ENCODE results near the gene CASP2.

CASP2 gene

DNA sequence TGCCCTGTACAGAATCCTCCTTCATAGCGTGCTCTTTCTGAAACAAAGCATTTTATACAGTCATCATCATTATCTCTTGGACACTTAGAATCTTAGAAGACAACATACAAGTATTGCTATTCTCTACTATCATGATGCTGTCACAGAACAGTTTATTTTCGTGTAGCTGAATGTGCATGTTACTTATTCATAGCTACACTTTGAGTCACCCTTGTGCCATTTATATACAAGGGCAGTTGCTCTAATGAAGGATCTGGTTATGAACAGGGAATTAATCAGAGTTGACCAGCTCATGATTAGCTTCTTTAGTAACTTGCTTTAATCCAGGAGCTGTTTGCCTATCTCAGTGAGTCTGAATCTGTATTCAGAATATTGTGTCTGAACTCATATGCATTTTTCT is 11.2 kb downstream of the CASP2 start:
- DNase-seq, result no peak

DNA sequence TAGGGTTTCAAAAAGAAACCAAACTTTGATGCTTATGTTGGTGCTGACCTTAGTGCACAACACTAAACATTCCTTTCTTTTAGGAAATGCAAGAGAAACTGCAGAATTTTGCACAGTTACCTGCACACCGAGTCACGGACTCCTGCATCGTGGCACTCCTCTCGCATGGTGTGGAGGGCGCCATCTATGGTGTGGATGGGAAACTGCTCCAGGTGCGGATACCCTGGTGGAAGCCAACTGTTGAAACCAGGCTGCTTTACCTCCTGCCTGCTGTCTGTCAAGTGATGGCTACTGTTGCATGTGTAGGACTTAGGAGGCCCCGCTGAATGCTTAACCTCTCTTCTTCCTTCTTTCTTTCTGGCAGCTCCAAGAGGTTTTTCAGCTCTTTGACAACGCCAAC is 11.7 kb downstream of the CASP2 start:
- DNase-seq, result peak; percentile 69

DNA sequence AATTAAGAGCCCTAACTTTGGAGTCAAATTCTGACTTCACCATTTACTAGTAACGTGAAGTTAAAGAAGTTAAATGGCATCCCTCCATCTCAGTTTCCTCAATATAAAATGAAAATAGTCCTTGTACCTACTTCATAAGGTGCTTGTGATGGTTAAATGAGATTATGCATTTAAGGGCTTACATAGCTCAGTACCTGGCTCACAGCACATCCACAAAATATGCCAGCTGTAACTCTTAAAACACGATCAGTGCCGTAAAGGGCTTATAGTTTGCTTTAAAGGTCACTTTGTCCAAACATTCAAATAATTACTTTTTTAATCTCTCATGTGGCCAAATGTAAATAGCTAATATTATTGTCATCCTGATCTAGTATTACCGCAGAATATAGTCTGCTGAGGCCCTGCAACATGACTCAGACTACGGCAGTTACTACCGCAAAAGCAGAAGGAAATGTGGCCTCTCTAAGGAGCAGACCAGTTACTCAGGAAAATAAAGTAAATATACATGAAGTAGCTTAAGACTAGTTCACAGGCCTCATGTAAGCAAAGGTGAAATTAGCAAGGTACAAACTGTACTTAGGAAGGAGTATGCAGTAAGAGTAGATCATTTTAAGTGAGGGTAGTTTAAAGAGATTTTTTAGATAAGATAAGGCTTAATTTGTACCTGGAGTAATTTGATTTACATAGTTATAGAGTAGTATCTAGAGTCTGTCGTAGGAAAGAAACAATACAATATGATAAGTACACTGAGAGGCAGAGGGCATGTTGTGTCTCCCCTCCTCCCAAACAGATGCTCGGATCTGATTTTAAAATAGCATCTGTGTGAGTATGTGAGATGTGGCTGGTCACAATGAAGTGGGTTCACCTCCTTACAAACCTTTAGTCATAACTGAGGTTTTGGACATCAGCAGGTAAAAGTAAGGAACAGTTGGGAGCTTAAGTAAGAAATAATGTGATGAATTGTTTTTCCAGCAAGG is 13.1 kb downstream of the CASP2 start:
- no peak for DNase-seq

DNA sequence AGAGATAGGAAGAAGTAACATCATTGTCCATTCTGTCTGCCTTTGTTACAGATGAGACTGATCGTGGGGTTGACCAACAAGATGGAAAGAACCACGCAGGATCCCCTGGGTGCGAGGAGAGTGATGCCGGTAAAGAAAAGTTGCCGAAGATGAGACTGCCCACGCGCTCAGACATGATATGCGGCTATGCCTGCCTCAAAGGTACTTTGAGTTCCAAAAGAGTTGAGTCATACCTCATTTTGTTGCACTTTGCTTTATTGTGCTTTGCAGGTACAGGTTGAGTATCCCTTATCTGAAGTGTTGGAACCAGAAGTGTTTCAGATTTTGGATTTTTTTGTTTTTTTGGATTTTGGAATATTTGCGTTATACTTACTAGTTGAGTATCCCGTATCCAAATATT is 15.6 kb downstream of the CASP2 start:
- peak; percentile 24 for DNase-seq

DNA sequence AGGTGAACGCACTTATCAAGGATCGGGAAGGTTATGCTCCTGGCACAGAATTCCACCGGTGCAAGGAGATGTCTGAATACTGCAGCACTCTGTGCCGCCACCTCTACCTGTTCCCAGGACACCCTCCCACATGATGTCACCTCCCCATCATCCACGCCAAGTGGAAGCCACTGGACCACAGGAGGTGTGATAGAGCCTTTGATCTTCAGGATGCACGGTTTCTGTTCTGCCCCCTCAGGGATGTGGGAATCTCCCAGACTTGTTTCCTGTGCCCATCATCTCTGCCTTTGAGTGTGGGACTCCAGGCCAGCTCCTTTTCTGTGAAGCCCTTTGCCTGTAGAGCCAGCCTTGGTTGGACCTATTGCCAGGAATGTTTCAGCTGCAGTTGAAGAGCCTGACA is 16.8 kb downstream of the CASP2 start:
- no peak for DNase-seq

DNA sequence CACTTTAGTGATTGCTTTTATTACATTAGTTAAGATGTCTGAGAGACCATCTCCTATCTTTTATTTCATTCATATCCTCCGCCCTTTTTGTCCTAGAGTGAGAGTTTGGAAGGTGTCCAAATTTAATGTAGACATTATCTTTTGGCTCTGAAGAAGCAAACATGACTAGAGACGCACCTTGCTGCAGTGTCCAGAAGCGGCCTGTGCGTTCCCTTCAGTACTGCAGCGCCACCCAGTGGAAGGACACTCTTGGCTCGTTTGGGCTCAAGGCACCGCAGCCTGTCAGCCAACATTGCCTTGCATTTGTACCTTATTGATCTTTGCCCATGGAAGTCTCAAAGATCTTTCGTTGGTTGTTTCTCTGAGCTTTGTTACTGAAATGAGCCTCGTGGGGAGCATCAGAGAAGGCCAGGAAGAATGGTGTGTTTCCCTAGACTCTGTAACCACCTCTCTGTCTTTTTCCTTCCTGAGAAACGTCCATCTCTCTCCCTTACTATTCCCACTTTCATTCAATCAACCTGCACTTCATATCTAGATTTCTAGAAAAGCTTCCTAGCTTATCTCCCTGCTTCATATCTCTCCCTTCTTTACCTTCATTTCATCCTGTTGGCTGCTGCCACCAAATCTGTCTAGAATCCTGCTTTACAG is 17.4 kb downstream of the CASP2 start:
- DNase-seq, result peak; percentile 82

DNA sequence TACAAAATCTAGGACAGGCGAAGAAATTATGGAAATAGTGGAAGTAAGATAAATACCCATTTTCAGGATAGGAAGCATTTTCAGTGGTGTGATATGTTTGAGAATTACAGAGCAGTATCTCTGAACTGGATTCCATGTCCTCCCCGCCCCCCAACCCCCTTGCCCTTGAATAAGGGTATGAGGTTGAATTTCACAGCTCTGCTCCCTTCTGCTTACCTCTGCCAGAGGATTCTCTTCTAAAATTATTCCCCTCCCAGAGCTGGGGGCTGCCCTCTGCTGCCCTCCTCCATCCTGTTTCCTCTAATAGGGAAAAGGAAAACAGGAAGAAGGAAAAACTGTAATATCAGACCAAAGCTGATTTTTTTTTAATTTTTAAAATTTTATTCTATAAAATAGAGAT is 20.5 kb downstream of the CASP2 start:
- DNase-seq, result no peak

DNA sequence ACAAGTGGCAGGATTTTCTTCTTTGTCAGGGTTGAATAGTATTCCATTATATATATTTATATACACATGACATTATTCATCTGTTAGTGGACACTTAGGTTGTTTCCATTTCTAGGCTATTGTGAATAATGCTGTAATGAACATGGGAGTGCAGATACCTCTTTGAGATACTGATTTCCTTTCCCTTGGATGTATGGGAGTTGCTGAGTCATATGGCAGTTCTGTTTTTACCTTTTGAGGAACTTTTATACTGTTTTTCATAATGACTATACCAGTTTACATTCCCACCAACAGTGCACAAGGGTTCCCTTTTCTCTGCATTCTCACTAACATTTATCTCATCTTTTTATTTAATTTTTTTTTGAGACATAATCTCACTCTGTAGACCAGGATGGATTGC is 26.0 kb downstream of the CASP2 start:
- no peak for DNase-seq

DNA sequence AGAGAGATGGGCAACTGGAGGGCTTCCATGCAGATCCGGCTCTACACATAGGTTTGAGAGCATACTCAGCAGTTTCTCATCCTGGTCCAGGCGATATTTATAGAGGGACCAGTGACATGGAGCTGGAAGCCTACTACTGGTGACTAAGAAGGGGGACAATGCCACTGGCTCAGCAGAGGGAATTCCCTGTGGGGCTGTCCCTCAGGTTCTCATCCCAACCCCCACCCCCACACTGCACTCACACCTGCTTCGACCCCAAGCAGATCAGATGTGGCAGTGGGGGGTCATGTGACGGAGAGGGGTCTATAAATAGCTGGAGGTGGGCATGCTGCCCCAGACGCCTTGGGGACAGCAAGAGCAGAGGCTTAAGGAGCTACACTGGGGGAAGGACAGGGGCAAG is 27.6 kb downstream of the CASP2 start, which contains the start of gene CLCN1:
Gene CLCN1, plus strand, starts transcription at position 336 of the 400 bp plus-strand sequence. CDS start 102 bp downstream, outside the sequence.
- DNase-seq, result no peak

DNA sequence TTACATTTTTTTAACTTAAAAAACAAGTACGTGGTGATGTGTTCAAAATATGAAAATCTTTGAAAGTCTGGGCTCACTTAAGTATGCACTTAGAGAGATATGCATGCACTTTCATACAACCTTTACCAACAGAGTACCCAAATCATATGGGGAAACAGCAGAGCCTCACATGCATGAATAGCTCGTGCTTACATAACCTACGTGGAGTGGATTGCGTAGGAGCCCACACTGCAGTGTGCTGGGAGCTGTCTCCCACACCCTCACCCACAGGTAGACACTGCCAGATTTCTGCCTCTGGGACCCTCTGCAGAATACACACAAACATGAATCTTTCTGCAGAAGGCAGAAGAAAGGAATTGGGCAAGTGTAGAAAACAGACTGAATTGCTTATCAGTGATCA is 28.3 kb downstream of the CASP2 start:
- no peak for DNase-seq

DNA sequence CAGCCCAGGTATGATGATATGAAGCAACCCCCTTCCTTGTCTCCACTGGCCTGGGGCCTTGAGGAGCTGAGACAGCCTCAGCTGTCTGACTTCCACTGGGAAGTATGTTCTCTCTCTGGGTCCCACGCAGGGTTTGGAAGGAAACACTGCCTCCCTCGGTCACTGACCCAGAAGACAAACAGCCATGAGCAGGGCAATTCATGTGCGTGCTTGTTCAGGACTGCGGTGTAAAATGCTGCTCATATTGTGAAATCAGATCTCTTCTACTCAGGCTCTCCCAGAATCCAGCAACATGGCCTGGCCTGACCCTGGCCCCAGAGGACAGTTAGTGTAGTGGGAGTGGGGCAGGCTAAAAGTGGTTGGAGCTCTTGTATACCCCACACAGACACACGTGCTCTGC is 30.5 kb downstream of the CASP2 start:
- no peak for DNase-seq

DNA sequence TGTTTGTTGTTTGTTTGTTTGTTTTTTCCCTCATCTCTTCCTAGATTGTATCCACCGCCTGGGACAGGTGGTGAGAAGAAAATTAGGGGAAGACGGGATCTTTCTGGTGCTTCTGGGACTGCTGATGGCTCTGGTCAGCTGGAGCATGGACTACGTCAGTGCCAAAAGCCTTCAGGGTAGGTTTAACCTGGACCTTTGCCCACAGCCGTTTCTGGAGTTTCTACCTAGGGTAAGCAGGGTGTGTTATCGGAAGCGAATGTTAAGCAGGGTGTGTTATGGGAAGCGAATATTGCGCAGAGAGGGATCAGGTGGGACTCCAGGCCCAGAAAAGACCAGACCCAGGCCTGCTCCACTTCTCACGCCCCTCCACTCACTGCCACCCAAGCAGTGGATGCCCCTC is 32.5 kb downstream of the CASP2 start:
- no peak for DNase-seq

DNA sequence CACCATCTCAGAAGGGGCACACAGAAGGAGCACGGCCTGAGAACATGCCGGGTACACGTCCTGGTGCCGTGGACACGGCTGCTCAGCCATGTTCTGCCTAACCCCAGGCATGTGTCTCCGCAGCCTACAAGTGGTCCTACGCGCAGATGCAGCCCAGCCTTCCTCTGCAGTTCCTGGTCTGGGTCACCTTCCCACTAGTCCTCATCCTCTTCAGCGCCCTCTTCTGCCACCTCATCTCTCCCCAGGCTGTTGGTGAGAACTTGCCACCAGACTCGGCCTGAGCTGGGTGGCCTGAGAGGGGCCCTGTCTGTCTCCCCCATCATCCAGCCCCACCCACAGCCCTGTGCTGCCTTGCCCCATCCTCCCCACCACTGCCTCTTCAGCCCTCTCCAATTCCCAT is 33.1 kb downstream of the CASP2 start:
- no peak for DNase-seq

DNA sequence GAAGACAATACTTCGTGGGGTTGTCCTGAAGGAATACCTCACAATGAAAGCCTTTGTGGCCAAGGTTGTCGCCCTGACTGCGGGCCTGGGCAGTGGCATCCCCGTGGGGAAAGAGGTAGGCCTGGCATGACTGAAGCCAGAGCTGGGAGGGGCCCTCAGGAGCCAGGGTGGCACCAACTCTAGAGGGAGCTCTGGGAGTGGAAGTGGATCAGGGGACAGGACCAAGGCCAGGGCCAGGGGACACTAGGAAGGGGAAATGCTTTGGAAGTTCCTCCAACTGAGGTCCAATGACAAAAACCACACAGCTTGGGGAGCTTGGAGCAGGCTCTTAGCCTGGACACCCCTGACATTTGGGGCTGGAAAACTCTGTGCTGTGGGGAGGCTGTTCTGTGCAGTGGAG is 33.6 kb downstream of the CASP2 start:
- no peak for DNase-seq

DNA sequence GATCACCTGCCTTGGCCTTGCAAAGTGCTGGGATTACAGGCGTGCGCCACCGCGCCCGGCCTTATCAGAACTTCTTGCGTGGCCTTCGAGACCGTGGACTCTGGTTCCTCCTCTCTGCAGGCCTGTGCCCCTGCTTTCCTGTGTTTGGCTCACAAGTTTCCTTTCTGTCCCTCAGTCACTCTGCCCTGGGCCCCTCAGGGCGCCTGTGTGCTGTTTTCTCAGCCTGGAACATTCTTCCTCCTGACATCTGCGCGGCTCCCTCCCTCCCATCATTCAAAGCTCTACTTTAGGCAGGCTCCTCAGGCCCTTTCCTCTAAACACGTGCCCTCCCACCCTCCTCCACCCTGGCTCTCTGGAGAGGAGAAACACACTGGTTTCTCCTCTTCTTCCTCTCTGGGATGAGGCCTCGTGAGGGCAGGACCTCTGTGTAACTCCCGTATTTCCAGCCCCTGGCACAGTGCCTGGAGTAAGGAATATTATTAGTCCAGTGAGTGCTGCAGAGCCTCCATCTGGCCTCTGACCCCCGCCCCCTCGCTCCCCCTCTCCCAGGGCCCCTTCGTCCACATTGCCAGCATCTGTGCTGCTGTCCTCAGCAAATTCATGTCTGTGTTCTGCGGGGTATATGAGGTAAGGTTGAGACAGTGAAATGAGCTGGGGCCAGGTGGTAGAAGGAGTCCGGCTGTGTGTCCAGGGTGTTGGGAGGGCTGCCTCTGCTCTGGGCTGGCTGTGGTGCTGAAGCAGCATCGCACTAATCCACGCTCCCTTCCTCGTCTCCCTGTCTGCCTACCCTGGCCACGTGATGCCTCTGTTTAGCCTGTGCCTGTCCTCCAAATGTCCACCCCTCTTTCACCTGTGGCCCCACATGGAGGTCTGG is 34.8 kb downstream of the CASP2 start:
- DNase-seq, result no peak

DNA sequence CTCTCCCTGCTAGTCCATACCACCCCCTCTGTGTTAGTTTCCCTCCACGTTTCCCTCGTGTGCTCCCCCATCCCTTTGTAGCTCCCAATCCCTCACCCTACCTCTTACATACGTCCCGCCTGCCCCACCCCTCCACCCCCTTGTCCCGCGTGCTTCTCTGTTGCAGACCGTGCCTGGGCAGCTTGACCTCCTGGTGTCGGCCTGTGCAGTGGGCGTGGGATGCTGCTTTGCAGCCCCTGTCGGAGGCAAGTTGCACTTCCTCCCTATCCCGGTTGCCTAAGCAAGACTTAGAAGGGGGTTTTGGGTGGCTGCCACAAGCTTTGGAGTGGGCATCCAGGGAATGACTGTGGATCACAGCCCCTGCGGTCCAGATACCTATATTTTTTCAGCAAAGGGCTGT is 35.5 kb downstream of the CASP2 start:
- no peak for DNase-seq

DNA sequence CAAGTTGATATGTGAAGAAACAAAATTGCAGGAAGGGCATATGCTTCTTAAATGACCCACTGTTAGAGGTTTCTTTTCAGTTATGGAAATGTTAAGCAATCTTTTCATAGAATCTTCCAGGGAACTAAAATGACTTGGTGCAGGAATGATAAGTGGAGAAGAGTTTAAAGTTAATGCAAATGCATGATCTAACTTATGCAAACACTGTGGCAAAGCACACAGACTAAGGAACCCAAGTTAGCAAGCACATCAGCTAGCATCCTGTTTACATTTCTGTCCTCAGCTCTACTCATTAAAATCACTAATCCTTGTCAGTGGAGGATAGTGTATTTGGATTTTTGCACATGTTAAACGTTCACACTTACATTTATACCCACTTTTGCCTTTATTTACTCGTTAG is 37.1 kb downstream of the CASP2 start:
- DNase-seq, result no peak

DNA sequence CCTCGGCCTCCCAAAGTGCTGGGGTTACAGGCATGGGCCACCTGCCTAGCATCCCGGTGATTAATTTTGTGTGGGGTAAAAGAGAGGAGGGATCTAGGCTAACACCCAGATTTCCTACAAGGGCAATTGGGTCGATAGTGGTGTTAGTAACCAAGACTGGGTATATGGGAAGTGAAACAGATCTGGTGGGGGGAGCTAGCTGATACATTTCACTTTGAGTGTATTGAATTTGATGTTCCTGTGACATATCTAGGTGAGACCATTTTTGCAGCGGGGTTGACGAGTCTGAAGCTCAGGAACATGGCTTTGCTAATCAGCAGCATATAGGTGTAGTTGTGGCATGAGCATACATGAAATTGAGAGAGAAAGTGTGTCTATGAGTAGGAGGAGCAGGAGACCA is 39.8 kb downstream of the CASP2 start:
- no peak for DNase-seq

DNA sequence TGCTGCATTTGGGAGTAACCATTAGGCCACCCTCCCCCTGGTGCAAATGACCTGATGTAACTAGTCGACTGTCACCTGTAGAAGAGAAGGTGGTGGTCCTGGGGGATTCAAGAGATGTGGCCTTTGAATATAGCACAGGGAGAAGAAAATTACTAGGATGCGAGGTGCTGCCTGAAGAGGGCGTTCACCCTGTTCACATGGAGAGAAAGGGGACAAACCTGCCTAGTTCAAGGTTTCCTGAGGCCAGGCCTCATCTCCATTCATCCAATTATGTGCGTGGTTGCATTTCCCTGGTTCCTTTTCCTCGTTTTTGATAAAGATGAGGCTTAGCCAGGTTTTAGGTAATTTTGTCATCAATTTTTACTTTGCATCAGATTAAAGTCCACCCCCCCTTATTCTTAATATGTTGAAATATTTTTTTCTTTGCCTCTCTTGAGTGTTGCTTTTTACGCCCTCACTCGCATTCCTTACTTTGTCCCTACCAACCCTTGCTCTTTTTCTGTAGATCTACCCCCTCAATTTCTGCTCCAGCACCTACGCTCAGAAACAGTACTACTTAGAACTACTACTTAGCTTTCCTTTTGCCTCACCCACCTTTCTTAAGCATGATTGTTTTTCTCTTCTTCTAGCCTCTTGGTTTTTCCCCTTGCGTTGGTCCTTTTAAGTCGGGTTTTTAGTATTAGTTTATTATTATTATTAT is 41.5 kb downstream of the CASP2 start:
- no peak for DNase-seq

DNA sequence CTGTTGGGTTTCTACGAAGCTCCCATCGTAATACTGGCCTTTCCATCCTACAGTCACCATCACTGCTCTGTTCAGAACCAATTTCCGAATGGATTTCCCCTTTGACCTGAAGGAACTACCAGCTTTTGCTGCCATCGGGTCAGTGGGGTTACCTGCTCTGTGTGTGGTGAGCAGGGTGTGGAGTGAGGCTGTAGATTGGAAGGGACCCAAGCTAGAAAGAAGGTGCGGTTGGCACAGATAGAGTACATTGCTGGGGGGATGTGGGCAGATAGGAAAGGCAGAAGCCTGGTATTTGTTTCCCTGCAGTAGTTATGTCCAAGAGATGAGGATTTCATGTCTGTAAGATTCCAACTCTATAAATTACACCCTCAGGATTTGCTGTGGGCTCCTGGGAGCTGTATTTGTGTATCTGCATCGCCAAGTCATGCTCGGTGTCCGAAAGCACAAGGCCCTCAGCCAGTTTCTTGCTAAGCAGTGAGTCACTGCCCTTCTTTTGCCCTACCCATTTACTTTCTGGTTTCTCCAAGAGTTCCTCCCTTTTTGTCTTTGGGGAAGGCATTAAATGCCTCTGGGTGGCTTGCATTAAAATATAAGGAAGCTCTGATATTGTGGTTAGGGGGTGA is 43.1 kb downstream of the CASP2 start:
- DNase-seq, result no peak

DNA sequence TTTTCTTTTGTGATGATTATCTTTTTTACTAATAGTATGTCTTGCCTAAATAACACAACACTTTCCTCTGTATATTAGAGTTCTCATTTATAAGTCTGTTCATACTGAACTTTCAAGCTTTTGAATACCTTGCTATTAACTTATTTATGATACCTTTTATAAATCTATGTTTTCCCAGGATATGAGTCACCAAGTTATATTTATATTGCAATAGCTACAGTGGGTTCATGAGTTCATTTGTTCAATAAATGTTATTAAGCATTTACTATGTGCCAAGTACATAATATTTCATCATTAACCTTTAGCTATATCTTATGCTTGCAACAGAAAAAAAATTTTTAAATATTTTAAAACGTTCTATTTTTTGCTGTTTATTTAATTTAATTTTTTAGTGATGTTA is 46.1 kb downstream of the CASP2 start:
- no peak for DNase-seq

DNA sequence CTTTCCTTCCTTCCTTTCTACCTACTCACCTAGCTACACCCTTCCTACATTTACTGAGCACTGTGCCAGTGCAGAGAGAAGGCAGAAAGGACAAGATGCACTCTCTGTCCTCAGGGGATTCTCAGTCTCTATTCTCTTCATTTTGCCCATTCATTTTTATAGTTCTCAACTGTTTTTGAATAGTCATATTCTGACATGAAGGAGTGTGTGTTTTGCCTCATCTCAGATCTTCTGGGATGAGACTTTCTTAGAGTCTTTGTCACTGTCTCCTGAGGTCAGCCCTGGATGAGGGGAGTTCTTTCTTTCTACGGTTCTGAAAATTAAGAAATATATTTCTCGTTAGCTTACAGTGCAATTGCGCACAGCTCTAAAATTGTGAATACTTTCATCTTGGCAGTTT is 49.1 kb downstream of the CASP2 start:
- no peak for DNase-seq
